Stimulated activated CD4-positive, alpha-beta T cell treated with anti-CD3 and anti-CD28 coated beads, Interleukin-4, amount 100 ng/mL, for 24 hours (primary cell): Measurements from ENCODE around the gene RNF112.

Experiments
- DNase-seq: peaks from one replicate; pipeline ENCODE4 v3.0.0-alpha.2; 2020

Gene RNF112

GRCh38 chr17:19410875-19411620 is at the start of gene RNF112:
Gene RNF112, plus strand, starts transcription at chr17:19411232. Its CDS starts 177 bp downstream, at chr17:19411409.
- no peak for DNase-seq

DNA sequence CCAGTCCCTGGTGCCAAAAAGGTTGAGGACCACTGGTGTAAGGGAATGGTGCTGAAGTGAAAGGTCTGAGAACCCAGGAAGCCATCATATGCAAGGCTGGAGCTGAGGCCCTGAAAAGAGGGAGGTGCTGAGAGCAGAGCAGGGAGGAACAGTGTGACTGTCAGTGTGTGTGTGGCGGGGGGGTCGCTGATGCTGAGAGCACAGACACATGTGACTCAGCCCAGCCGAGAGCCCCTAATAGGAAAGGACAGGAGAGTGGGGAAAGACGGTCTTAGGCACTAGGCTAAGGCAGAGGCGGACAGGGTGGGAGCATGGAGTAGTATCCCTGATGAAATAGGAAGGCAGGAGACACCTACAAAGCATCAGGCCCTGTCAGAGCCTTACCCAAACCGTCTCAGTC is 49.7 kb upstream of the RNF112 start:
- no peak for DNase-seq

GRCh38 chr17:19361944-19362276 is 49.1 kb upstream of the RNF112 start:
- no peak for DNase-seq

DNA sequence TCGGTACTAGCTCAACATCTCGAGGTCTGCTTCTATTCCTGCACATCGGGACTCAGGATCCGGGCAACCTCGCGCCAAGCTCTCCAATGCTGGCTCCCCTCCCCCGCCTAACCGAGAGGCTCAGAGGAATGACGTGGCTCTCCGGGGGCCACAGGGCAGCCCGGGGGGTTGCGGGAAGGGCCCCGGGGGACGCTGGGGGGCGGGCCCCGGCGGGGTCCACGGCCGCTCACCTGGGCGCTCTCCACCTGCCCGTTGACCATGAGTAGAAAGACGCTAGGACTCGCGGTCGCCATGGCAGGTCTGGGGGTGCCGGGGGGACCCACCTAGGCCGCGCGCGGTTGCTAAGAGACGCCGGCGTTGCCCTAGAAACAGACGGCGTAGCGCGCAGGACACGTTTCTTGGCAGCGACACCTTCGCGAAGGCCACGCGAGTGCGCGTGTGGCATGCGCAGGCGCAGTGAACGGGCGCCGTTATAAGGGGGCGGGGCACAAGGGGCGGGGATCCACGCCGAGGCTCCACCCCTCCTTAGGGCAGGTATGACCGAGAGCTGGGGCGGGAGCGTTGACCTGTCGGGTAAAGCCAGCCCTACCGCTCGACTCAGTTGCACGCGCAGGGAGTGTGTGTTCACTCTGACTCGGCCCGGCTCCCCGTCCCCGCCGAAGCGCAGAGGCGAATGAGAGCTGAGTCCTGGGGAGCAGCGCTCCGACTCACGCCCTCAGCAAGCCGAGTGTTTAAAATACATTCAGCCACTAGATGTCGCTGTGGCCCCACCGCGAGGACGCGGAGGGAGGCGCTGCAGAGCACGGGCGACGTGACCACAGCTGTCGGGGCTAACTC is 48.5 kb upstream of the RNF112 start, which contains the start of gene B9D1:
Gene B9D1 (minus strand): TSS at position 447 of the 837 bp plus-strand sequence. CDS start 154 bp downstream, at position 293.
- peak; percentile 93 for DNase-seq

GRCh38 chr17:19363114-19363438 is 48.0 kb upstream of the RNF112 start:
- no peak for DNase-seq

DNA sequence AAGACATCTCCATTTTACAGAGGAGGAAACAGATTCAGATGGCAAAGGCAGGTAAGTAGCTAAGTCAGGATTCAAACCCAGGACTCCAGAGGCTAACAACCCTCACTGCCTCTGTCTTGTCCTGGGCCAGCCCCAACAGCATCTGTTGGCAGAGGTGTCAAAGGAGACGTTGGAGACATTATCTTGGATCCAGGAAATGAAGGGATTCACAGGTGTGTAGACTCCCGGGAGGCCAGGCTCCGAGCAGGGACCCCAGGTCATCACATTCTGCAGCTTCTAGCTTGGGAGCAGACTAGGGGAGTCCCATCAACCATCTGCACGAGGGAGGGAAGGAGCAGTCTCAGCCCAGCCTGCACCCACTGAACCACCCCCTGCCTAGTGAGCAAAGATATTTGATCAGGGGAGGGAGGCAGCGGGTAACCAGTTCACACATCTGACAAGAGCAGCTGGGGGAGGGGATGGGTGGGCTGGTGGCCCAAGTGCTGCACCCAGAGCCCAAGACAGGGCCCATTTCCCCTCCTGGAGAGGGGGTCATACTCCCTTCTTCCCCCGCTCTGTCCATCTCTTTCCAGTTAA is 47.5 kb upstream of the RNF112 start:
- DNase-seq, result no peak

DNA sequence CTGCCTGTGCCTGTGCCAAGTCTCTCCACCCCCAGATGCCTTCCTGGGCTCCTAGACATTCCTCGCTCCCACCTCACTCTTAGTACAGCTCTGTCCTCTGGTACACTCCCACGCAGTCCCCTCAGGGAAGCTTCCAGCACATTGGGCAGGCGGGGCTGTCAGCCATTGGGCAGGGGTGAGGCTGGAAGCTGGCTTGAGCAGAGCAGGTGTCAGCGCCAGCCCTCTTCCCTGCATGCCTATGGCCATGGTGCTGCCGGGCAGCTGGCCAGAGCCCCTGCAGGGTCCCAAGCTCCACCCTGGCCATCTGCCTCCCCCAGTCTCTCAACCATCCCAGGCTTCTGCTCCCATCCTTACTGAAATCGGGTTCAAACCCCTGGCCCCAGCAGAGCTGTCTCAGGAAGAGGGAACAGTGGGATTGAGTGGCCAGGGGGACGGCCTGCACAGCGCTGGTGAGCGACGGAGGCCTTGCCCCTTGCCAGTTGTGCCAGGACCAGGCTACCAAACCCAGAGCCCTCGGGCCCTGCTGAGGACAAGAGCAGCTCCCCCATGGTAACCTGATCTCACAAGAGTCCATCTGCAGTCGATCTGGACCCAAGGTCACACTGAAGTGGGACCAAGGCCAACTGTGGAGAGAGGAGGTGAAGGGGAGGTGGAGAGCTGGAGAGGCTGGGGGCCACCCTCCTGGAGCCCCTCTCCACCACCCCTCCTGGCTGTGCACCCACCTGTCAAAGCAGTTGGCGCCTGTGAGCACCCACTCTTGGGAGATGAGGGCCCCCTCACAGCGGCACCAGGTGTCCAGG is 46.1 kb upstream of the RNF112 start:
- DNase-seq, result no peak

DNA sequence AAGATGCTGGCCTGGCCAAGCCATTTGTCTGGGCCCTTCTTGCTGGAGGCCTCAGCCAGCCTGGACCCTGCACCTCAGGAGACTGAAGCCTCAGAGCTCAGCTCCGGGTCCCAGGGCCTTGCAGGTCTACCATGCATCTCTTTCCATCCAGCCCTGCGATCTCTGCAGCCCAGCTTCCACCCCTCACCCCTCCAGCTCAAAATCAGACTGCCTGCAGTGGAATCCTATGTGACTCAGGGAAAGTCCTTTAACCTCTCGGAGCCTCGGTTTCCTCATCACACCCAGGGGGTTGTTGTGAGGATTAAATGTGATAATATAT is 45.6 kb upstream of the RNF112 start:
- no peak for DNase-seq

DNA sequence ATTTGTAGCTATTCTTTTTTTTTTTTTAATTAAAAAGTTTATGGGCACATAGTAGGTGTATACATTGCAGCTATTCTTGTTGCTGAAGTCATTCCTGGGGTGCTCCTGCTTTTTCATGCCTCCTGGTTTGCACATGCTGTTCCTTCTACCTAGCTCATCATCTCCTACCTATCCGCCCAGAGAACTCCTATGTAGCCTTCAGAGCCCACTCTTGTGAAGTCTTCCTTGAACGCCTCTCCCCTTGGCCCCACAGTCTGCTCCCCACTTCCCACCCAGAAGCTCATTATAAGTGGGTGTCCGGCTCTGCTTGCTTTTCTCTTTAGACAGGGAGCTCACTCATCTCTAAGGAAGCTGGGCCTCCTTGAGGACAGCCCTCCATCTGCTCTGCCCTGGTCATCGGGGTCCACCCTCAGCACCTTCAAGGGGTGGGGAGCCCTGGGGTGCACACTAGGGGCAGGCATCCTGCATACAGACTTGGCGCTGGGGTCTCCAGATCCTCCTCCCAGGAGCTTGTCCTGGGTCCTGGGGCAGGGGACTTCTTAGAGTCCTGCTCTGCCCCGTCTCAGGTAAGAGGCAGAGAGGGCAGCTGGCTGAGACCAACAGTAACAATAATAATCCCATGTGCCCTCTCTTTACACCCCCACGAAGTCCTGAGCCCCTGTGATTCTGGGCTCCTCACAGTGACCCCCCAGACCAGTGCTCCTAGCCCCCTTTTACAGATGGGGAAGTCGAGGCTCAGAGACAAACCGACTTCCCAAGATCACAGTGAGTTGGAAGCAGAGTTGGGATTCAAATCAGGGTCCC is 45.0 kb upstream of the RNF112 start:
- DNase-seq, result no peak

DNA sequence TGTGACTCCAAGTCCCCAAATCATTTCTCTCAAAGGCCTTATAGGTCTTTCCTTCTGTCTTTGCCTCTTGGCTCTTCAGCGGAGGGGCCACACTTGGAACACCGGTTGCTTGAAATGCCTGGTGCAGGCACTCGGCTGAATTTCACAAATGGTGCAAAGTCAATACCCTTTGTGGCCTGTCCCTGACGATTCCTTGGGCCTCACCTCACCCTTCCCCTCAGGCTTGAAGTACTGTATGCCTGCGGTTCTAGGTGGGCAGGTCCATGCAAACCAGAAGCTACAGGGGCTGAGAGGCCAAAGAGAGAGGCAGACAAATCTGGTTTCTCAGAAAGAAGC is 44.4 kb upstream of the RNF112 start:
- no peak for DNase-seq

DNA sequence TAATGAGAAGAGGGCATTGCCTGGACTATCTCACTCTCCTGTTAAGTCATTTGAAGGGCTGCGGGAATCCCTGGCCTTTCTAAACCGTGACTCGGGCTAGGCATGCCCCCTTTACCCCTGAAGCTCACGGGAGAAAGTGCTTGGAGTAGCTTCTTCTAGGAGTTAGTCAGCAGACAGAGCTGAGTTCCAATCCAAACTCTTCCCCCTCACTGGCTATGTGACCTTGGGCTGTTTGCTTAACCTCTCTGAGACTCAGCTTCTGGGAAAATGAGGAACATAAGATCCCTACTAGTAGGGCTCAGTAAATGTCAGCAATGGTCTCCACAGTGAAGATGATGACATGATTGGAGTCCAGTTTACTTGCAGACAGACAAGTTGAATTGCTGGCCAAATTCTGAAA is 42.8 kb upstream of the RNF112 start:
- no peak for DNase-seq

GRCh38 chr17:19369107-19369778 is 41.8 kb upstream of the RNF112 start:
- no peak for DNase-seq

- DNase-seq, result no peak
Measured at GRCh38 chr17:19369846-19370492, 41.1 kb upstream of the RNF112 start.

DNA sequence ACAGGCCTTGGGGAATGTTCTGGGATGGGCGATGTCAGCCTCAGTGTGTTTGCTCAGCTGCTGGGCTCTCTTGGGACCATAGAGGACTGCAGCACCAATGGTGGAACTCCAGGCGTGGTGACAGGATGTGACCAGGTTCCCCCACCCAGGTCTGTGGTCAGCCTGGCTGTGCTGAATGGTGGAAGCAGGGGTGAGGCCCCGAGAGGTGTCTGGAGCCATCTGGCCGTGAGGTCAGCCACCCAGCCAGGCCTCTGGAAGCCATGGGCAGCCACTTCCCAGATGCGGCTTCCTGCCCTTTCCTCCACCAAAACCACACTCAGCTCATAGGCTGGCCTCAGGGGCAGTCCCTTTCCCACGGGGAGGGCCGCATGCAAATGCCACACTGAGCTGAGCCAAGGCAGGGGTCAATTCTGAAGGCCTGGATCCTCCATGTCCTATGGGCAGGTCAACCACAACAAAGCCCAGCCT is 40.5 kb upstream of the RNF112 start:
- no peak for DNase-seq

GRCh38 chr17:19371259-19372010 is 39.6 kb upstream of the RNF112 start:
- no peak for DNase-seq

- DNase-seq, result no peak
Measured at GRCh38 chr17:19372011-19372370, 39.0 kb upstream of the RNF112 start.

GRCh38 chr17:19372439-19372838 is 38.6 kb upstream of the RNF112 start:
- DNase-seq, result no peak

GRCh38 chr17:19372866-19373504 is 38.0 kb upstream of the RNF112 start:
- no peak for DNase-seq

GRCh38 chr17:19374136-19374535 is 36.9 kb upstream of the RNF112 start:
- DNase-seq, result no peak

DNA sequence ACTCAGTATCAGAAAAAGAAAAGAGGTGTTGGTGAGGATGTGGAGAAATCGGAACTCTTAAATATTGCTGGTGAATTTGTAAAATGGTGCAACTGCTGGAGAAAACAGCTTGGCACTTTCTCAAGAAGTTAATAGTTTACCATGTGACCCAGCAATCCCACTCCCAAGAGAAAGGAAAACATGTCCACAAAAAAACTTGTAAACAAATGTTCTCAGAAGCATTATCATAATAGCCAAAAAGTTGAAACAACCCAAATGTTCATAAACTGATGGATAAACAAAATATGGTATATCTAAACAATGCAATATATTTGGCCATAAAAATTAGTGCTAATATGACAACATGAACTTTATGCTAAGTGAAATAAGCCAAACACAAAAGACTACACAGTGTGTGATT is 35.3 kb upstream of the RNF112 start:
- DNase-seq, result no peak
